ENCODE measurements around the gene RPL5. TPM values are rescaled to one million over a fixed set of nuclear protein-coding genes. Genes with fewer than 3 reads are reported as not detected.

The RPL5 gene
- total RNA-seq, 1 donor from 2014 or later, result 618 TPM

DNA sequence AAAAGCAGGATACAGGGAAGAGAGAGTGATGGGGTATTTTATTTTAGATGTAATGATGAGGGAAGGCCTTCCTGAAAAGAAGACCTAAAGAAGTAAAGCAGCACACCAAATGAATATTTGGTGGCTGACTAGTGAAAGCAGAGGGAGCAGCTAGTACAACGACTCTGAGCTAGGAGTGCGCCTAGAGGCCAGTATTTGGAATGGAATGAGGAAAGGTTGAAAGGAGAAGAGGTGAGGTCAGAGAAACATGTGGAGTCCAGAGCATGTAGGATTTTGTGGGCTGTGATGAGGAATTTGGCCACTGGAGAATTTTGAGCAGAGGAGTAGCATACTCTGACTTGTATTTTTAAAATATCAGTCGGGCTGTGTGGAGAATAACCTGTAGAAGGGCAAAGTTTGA lies 11.8 kb upstream of the RPL5 start:
- Mint-ChIP-seq H3K27me3 (ENCODE audit: low read depth) (no peaks in the 10 kb centered on the region), H3K4me3 (ENCODE audit: unreplicated experiment) (no peak overlapping the region), H3K9me3 (ENCODE audit: low read depth) (no peaks in the 10 kb centered on the region), H3K36me3 (ENCODE audit: low read depth) (no peaks in the 10 kb centered on the region), H3K4me1 (ENCODE audit: low read depth) (peaks cover 2% of the 10 kb centered on the region), H3K27ac (ENCODE audit: unreplicated experiment) (no peak overlapping the region)
- TF ChIP-seq CTCF (IDR thresholded peaks at IDR 0.05), result no peak
- DNase-seq (ENCODE audit: low spot score), result no peak

DNA sequence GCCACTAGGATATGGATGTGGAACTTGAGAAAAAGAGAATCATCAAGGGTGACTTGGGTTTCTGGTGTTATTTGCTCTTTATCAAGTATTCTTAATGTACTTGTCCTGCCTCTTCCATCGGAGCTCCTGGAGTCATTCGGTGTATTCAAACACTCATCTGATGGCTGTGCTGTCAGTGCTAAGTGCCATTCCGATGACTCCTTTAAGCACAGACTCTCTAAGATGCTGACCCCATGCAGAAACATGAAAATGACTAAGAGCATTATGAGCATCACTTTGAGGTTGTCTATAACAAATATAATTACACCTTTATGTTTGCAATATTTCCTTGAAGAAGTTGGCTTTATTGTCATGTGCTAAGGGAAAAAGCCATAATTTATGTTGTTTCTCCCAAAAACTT lies 11.3 kb upstream of the RPL5 start:
- H3K9me3 Mint-ChIP-seq (ENCODE audit: low read depth), result no peaks in the 10 kb centered on the region

GRCh38 chr1:92822879-92823278 lies 9.0 kb upstream of the RPL5 start:
- Mint-ChIP-seq H3K27ac (ENCODE audit: unreplicated experiment) (no peak overlapping the region), H3K4me3 (ENCODE audit: unreplicated experiment) (no peak overlapping the region), H3K27me3 (ENCODE audit: low read depth) (no peaks in the 10 kb centered on the region), H3K4me1 (ENCODE audit: low read depth) (peaks cover 2% of the 10 kb centered on the region), H3K9me3 (ENCODE audit: low read depth) (no peaks in the 10 kb centered on the region), H3K36me3 (ENCODE audit: low read depth) (no peaks in the 10 kb centered on the region)
- no peak for DNase-seq (ENCODE audit: low spot score)
- no peak for TF ChIP-seq CTCF (IDR thresholded peaks at IDR 0.05)

More for the DNA sequence above, 11.3 kb upstream of the RPL5 start:
- H3K36me3 Mint-ChIP-seq (ENCODE audit: low read depth), result no peaks in the 10 kb centered on the region
- H3K4me3 Mint-ChIP-seq (ENCODE audit: unreplicated experiment), result no peak overlapping the region
- H3K27ac Mint-ChIP-seq (ENCODE audit: unreplicated experiment), result no peak overlapping the region
- H3K4me1 Mint-ChIP-seq (ENCODE audit: low read depth), result peaks cover 2% of the 10 kb centered on the region
- TF ChIP-seq CTCF (IDR thresholded peaks at IDR 0.05), result no peak
- H3K27me3 Mint-ChIP-seq (ENCODE audit: low read depth), result no peaks in the 10 kb centered on the region
- DNase-seq (ENCODE audit: low spot score), result no peak

DNA sequence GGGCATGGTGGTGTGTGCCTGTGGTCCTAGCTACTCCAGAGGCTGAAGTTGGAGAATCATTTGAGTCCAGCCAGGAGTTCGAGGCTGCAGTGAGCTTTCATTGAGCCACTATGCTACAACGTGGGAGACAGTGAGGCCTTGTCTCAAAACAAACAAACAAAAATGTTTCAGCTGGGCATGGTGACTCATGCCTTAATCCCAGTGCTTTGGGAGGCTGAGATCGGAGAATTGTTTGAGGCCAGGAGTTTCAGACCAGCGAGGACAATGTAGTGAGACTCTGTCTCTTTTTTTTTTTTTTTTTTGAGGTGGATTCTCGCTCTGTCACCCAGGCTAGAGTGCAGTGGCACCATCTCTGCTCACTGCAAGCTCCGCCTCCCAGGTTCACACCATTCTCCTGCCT lies 5.0 kb upstream of the RPL5 start:
- no peak for DNase-seq (ENCODE audit: low spot score)
- H3K27me3 Mint-ChIP-seq (ENCODE audit: low read depth), result no peaks in the 10 kb centered on the region
- no peak overlapping the region for H3K27ac Mint-ChIP-seq (ENCODE audit: unreplicated experiment)
- TF ChIP-seq CTCF (IDR thresholded peaks at IDR 0.05), result no peak
- H3K4me1 Mint-ChIP-seq (ENCODE audit: low read depth), result peaks cover 2% of the 10 kb centered on the region
- no peaks in the 10 kb centered on the region for H3K9me3 Mint-ChIP-seq (ENCODE audit: low read depth)
- H3K36me3 Mint-ChIP-seq (ENCODE audit: low read depth), result no peaks in the 10 kb centered on the region
- H3K4me3 Mint-ChIP-seq (ENCODE audit: unreplicated experiment), result no peak overlapping the region

DNA sequence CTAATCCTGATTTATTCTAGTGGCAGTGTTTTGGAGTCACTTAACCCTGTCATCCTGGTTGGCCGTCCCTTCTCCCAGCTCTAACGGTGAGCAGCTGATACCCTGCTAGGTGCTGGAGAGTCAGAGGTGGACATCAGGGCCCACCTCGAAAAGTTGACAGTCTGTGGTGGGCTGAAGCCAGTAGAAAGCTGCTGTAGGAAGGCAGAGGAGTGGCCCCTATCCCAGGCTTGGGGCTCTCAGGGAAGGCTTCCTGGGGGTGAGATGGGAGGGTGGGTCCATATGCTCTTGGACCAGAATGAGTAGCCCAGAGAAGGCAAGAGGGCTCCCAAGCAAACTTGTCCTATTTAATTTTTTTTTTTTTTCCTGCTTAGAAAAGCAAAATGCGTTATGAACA lies 475 bp upstream of the RPL5 start:
- TF ChIP-seq CTCF (IDR thresholded peaks at IDR 0.05), result no peak
- H3K27ac Mint-ChIP-seq (ENCODE audit: unreplicated experiment), result peak overlapping the region; percentile 97

More for the DNA sequence above, 475 bp upstream of the RPL5 start:
- no peaks in the 10 kb centered on the region for H3K27me3 Mint-ChIP-seq (ENCODE audit: low read depth)
- H3K4me1 Mint-ChIP-seq (ENCODE audit: low read depth), result peaks cover 39% of the 10 kb centered on the region
- peaks cover 22% of the 10 kb centered on the region for H3K36me3 Mint-ChIP-seq (ENCODE audit: low read depth)
- DNase-seq (ENCODE audit: low spot score), result no peak
- no peaks in the 10 kb centered on the region for H3K9me3 Mint-ChIP-seq (ENCODE audit: low read depth)
- H3K4me3 Mint-ChIP-seq (ENCODE audit: unreplicated experiment), result peak overlapping the region; percentile 99
